VCaP (cell line): ENCODE measurements around the gene SAMD13.
A peak's percentile ranks its signal among the peaks of the same experiment; 100 is the strongest.

ENCODE experiments used
- H3K27ac ChIP-seq: fragments of 450-650 bp; 2 replicates; pipeline ENCODE4 v1.5.1; 2017
- TF ChIP-seq, protein P1 (sequence below): fragments of 450-650 bp; conservative IDR thresholded peaks from 2 replicates; pipeline ENCODE4 v1.5.1; 2017; ENCODE audit warnings: mild to moderate bottlenecking, moderate library complexity

Gene SAMD13

DNA sequence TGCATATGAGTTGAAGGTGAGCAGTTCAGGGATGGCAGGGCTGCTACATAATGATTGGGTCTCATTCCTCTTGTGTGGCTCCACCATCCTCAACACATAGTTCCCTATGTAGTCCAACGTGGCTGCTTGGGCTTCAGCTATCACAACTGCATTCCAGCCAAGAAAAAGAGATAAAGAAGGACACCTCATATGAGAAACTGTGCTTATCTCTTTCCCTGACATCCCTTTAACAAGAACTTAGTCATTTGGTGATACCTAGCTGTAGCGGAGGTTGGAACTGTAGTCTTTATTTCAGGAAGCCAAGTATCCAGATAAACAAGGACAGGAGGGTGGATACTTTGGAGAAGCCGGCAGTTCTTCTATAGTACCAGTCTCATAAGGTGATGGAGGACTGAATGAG lies 54.0 kb downstream of the SAMD13 start:
- TF ChIP-seq, protein P1, sequence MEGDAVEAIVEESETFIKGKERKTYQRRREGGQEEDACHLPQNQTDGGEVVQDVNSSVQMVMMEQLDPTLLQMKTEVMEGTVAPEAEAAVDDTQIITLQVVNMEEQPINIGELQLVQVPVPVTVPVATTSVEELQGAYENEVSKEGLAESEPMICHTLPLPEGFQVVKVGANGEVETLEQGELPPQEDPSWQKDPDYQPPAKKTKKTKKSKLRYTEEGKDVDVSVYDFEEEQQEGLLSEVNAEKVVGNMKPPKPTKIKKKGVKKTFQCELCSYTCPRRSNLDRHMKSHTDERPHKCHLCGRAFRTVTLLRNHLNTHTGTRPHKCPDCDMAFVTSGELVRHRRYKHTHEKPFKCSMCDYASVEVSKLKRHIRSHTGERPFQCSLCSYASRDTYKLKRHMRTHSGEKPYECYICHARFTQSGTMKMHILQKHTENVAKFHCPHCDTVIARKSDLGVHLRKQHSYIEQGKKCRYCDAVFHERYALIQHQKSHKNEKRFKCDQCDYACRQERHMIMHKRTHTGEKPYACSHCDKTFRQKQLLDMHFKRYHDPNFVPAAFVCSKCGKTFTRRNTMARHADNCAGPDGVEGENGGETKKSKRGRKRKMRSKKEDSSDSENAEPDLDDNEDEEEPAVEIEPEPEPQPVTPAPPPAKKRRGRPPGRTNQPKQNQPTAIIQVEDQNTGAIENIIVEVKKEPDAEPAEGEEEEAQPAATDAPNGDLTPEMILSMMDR, result no peak
- H3K27ac ChIP-seq, result no peak overlapping the region

DNA sequence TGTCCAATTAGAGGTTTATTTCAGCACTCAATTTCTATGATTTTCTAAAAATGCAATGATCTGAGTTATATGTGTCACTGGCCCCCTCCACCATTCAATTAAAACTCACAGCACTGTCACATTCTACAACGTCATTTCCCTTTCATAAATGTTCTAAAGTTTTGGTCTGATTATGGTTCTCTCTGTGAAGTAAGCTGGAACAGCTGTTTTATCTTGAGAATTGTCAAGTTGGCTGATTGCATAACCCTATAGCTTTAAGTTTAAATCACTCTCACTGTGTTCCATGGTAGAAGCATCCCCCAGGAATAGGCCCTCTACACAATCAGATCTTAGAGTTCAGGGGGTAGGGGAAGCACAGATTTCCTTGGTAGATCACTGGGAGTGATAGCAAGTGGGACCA lies 55.4 kb downstream of the SAMD13 start:
- TF ChIP-seq, protein P1, result no peak
- H3K27ac ChIP-seq, result no peak overlapping the region

DNA sequence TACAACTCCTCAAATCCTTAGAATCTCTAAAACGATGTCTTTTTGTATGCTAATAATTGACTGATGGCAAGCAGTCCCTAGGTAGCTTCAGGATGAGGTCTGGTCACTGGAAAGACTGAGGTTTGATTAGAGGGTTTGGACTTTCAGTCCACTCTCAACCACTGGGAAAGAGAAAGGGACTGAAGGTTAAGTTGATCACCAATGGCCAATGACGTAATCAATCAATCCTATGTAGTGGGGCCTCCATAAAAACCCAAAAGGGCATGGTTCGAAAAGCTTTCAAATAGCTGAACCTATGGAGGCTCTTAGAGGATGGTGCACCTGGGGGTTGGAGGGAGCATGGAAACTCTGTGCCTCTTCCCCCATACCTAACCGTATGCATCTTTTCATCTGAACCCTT lies 57.2 kb downstream of the SAMD13 start:
- TF ChIP-seq, protein P1, result no peak
- H3K27ac ChIP-seq, result no peak overlapping the region

DNA sequence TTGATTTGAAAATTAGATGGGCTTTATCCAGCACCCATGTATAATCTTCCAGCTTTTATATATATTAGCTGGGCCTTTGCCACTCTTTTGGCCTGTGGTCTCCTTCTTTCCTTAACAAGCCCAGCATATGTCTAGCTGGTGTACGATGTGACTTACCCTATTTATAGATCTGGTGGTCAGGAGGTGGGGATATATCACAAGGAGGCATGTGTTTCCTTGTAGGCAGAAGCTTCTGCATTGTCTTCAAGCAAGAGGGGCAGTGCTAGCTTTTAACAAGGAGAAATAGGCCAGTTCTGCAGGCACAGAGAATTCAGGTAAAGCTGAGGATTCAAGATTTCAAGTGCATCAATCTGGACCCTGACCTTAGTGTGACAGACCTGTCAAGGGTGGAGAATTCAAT lies 58.8 kb downstream of the SAMD13 start:
- H3K27ac ChIP-seq, result no peak overlapping the region
- TF ChIP-seq, protein P1, result no peak

DNA sequence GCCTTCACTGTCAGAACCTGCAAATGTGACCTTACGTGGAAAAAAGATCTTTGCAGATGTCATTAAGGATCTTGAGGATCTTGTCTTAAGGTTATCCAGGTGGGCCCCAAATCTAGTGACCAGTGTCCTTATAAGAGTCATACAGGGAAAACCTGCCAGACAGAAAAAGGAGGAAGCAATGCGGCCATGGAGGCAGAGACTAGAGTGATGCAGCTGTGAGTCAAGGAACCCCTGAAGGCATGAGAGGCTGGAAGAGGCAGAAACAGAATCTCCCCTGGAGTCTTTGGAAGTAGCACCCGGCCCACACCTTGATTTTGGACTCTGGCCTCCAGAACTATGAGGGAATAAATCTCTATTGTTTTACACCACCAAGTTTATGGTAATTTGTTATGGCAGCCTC lies 60.3 kb downstream of the SAMD13 start:
- H3K27ac ChIP-seq, result no peak overlapping the region
- TF ChIP-seq, protein P1, result no peak

DNA sequence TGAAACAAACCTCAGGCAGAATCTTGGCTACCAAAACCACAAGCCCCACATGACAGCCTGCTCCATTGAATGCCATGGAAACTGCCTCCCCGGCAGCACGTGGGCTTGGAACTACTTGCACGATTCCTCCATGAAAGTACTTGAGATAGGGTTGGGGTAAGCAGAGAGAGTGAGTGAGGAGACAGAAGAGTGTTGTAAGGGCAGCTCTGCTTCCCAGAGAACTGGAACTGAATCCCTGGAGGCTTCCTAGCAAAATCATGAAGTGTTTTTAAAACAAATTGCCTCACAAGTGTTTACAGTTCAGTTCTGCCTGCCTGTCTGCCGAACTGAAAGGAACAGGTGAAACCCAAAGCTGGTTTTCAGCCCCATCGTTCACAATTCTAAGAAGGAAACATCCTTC lies 61.5 kb downstream of the SAMD13 start:
- peak overlapping the region; percentile 25 for H3K27ac ChIP-seq

DNA sequence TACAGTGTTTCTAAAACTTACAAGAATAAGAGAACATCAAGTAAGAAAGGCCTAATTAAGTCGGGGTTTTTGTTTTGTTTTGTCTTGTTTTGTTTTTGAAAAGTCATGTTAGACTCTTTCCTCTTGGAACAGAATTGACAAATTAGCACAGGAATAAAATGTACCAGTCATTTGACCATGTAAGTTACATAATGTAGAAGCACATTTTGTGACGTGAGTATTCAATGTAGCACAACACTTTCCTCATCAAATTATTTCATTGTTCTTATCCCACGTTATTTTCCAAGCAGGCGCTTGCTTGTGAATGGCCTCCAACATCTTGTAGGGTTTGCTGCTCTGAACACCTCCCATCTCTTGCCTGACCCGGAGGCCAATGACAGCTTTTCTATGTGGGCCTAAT lies 62.1 kb downstream of the SAMD13 start:
- H3K27ac ChIP-seq, result peak overlapping the region; percentile 25
- TF ChIP-seq, protein P1, result no peak

More for the DNA sequence above, 61.5 kb downstream of the SAMD13 start:
- TF ChIP-seq, protein P1, result no peak
